GM19395 (cell line): Measurements from ENCODE around the gene FIG4.
"Not testable (repeated sequence)": the region's sequence is repeated elsewhere in the genome, so short reads cannot be mapped to it uniquely, and the experiment has no call there.

ENCODE experiments used
- ATAC-seq: cut with Tn5 transposase; IDR thresholded peaks from one replicate; pipeline ENCODE4 v1.9.1; 2021; ENCODE audit warnings: mild to moderate bottlenecking, moderate library complexity; ENCODE audit not compliant: unreplicated experiment

Gene FIG4

GRCh38 chr6:109690737-109691621 lies at the start of gene FIG4, which contains the start of gene AK9:
FIG4 (plus strand) TSS chr6:109691296; CDS start chr6:109691436, 140 bp downstream.
AK9 (minus strand) TSS chr6:109691202; CDS start chr6:109675745, 15,457 bp downstream.
- peak; percentile 93 for ATAC-seq

DNA sequence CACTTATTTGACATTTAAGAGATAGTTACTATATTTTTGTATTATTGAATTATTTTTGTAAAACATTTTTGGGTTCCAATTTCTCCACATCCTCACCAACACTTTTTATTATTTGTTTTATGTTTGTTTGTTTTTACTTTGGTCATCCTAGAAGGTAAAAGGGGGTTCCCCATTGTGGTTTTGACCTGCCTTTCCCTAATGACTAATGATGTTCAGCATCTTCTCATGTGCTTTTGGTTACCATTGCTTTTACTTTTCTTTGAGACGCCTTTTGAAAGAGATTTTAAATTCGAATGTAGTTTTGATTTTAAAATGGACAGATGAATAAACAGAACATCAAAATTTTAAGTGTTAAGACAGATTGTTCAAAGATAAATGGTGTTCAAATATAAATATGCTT lies 47.0 kb upstream of the FIG4 start:
- no peak for ATAC-seq

DNA sequence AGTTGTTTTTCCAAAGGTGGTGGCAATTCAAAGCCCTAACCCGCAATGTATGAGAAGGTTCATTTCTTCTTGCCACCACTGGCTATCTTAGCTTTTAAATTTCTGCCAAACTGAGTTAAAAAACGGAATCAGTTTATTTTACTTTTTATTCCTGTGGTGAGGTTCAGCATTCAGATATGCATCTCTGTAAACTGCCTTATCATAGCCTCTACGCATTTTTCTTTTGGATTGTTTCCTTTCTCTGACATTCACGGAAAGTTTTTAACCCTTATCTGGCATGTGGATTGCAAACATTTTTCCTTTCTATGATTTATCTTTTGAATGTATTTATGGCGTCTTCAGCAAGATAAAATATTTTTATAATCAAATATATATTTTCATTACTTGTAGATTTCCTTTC lies 37.8 kb upstream of the FIG4 start:
- ATAC-seq = no peak

DNA sequence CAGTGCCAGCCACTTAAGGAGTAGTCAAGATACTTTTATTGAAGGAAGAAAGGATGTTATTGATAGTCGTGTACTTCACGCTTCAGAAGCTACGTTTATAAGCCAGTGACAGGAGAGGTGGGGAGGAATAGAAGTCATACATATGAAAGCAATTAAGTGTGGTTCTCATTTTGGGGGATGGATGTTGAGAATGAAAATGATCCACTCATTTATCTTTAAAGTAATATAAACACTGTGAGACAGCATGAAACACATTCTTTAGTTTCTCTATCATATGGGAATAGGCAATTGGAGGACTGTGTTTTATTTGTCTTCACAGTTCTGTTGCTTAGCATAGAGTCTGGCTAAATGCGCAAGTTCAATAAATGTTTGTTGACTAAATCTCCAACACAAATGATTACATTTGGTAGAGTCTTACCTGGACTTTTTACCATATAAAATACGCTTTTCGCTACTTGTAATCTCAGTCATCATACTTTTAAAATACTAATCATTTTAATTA lies 35.3 kb upstream of the FIG4 start:
- ATAC-seq = no peak

- ATAC-seq = no peak
These were observed 30.4 kb upstream of the FIG4 start for GRCh38 chr6:109660526-109661320.

GRCh38 chr6:109662192-109662591 lies 28.9 kb upstream of the FIG4 start:
- ATAC-seq = no peak

GRCh38 chr6:109669811-109670210 lies 21.3 kb upstream of the FIG4 start:
- ATAC-seq = no peak

GRCh38 chr6:109671733-109672132 lies 19.4 kb upstream of the FIG4 start:
- no peak for ATAC-seq

GRCh38 chr6:109672175-109672574 lies 18.9 kb upstream of the FIG4 start:
- no peak for ATAC-seq

- ATAC-seq = no peak
These were observed 18.3 kb upstream of the FIG4 start for GRCh38 chr6:109672839-109673238.

- no peak for ATAC-seq
These were observed 14.4 kb upstream of the FIG4 start for GRCh38 chr6:109676724-109677123.

DNA sequence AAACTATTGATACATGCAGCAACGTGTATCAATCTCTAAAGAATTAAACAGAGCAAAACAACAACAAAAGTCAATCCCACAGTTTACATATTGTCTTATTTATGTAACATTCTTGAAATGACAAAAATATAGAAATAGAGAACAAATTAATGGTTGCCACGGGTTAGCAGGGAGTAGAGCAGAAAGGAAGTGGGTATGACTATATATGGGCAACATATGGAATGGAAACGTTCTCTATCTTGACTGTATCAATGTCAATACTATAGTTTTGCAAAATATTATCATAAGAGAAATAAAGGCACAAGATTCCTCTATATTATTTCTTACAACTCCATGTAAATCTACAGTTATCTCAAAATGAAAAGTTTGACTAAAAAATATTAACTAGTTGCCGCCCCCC lies 12.9 kb upstream of the FIG4 start:
- no peak for ATAC-seq

- ATAC-seq = not testable (repeated sequence)
These were observed 12.2 kb upstream of the FIG4 start for GRCh38 chr6:109678661-109679505.

DNA sequence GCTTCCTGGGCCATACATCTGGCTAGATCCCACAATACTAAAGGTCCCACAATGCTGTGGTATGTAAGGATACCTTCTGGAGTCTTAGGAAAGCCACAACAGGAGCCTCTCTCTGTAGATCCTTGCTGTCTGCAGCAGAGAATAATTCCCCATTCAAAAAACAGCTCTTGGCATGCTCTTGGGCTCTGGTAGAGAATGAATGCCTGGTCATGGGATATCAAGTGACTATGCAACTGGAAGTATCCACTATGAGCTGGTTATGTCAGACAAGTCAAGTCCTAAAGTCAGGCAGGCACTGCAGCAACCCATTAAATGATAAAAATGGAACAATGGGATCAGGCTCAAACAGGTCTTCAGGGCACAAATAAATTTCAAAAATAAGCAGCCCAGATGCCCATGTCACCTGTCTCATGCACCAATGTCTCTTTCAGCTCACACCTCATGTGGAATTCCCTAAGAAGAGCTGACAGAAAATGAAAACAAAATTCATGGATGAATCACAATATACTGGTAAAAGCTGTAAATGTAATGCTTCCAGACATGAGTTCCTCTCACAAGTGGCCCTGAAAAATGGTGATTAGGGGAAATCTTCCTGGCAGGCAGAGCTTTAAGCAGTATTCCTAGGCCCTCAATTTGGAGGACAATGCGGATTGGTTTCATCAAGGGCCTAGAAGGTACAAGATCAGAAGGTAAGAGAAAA lies 4.4 kb upstream of the FIG4 start:
- ATAC-seq = no peak

GRCh38 chr6:109687271-109687761 lies 3.8 kb upstream of the FIG4 start:
- ATAC-seq = no peak

GRCh38 chr6:109690373-109690736 lies 741 bp upstream of the FIG4 start:
- peak; percentile 39 for ATAC-seq

DNA sequence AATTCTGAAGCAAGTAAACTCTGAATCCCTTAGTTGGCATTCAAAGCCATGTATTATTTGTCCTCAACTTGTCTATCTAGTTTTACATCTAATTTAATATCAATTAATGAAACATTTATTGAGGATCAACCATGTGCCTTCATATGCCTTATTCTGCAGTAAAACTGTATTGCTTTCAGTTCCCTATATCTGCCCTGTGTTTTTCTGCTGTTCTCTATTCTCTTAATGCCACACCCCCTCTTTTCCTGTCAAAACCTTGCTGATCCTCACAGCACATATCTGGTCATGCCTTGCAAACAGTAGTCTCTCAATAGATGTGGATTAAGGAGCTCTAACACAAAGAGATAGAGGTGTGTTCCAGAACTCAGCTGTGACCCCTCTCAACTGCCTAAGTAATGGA lies 2.0 kb downstream of the FIG4 start:
- ATAC-seq = peak; percentile 43

DNA sequence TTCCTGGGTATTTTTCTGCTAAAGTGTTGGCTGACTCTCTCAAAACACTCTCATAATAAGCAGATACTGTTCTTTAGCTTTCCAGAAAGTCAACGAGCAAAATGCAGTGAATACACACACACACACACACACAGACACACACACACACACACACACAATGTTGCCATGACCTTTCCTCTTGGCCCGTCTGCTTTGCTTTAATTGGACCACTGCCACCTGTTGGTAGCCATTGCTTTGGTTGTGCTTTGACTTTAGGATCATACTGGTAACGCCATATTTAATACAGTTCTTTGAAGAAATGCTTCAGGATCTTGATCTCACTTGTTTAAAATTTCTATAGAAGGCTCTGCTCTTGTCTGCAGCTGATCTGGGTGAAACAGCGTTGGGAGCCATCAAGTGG lies 4.4 kb downstream of the FIG4 start:
- no peak for ATAC-seq

DNA sequence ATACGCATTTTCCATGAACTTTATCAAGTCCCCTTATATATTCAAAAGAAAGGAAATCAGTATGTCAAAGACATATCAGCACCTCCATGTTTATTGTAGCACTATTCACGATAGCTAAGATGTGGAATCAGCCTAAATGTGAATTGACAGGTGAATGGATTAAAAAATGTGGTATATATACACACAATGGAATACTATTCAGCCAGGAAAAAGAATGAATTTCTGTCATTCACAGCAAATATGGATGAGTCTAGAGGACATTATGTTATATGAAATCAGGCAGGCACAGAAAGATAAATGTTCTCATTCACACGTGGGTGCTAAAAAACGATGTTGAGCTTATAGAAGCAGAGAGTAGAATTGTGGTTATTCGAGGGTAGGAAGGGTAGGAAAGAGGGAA lies 5.3 kb downstream of the FIG4 start:
- ATAC-seq = no peak

DNA sequence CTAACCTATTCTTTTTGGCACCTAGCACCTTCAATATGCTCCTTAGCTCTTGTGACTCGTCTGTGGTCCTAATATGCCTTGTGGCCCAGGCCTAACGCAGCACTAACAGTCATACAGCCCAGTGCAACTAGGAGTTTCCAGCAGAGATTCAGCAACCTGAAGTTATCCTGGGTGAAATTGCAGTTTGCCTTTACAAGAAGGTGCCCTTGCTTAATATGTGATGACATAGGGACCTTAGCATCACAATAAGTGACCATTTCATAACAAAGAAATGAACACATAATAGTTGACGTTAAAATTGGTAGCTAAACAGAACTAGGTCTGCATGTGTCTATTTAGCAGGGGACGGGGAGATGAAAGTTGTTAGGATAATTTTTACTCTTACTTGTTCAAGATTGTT lies 10.1 kb downstream of the FIG4 start:
- no peak for ATAC-seq
